GM10266 (cell line): ENCODE measurements around the gene MAGEA8.
A peak's percentile ranks its signal among the peaks of the same experiment; 100 is the strongest.
"Not testable (repeated sequence)": the region's sequence is repeated elsewhere in the genome, so short reads cannot be mapped to it uniquely, and the experiment has no call there.

ENCODE experiments used
- DNase-seq: peaks from one replicate; pipeline ENCODE4 v3.0.0; 2012; ENCODE audit errors: extremely low spot score
- TF ChIP-seq, protein P1 (sequence below): IDR thresholded peaks from 2 replicates; pipeline ENCODE4 v1.5.1; 2012; ENCODE audit warnings: mild to moderate bottlenecking, low read depth; ENCODE audit not compliant: control insufficient read depth, insufficient read depth; ENCODE audit errors: missing control alignments

The MAGEA8 gene

DNA sequence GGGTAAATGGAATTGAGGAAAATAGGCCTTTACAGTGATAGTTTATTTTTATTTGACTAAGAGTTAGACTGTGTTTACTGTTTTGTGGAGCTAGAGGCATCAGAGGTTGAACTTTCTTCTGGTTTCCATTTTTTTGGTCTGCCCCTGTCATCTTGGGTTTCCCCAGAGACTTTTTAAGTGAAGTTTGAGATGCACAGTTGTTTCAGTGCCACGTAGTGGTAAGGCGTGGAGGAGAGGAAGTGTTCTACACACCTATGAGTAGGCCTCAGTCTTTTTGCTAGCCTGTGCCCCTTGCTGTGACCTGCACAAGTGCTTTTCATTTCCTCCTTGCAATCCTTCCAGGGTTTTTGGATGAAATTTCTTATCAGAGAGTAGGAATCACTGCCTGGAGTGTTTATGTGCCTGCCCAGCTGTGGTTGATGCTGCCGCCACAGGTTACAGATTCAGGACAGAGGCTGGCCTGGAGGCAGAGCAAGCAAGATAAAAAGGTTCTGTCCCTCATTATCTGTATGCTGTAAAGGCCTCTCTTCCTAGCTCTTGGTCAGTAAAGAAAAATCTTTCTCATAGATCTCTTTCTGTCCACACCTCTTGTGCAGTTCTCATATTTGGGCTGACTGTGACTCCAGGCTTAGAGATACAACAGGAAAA, 35.9 kb downstream of the MAGEA8 start:
- TF ChIP-seq, protein P1, sequence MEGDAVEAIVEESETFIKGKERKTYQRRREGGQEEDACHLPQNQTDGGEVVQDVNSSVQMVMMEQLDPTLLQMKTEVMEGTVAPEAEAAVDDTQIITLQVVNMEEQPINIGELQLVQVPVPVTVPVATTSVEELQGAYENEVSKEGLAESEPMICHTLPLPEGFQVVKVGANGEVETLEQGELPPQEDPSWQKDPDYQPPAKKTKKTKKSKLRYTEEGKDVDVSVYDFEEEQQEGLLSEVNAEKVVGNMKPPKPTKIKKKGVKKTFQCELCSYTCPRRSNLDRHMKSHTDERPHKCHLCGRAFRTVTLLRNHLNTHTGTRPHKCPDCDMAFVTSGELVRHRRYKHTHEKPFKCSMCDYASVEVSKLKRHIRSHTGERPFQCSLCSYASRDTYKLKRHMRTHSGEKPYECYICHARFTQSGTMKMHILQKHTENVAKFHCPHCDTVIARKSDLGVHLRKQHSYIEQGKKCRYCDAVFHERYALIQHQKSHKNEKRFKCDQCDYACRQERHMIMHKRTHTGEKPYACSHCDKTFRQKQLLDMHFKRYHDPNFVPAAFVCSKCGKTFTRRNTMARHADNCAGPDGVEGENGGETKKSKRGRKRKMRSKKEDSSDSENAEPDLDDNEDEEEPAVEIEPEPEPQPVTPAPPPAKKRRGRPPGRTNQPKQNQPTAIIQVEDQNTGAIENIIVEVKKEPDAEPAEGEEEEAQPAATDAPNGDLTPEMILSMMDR, result peak; percentile 25
- DNase-seq, result peak; percentile 14

DNA sequence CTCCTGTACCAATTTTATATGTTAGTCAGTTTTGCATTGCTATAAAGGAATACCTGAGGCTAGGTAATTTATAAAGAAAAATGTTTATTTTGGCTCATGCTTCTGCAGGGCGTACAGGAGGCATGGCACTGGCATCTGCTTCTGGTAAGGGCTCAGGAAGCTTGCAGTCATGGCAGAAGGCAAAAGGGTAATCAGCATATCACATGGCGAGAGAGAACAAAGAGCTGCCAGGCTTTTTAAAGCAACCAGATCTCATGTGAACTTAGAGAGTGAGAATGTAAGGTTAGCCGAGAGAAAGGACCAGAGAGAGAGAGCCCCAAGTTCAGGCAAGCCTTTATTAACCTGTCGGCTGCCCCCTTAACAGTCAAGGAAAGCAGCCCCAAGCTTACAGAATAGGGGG, 42.9 kb downstream of the MAGEA8 start:
- DNase-seq, result not testable (repeated sequence)

DNA sequence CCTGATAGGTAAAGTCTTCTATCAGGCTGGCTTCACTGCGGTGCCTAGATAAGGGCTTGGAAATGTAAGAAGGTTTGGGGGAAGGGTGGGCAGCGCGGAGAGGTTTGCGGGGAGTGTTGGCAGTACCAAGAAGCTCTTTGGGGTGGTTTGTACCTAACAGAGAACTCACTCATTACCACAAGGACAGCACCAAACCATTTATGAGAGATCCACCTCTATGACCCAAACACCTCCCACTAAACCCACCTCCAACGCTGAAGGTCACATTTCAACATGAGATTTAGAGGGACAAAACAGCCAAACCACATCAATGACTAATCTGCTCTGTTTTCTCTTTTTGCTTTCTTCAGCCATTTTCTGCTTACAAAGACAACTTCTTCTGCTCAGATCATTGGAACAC, 43.5 kb downstream of the MAGEA8 start:
- not testable (repeated sequence) for DNase-seq

DNA sequence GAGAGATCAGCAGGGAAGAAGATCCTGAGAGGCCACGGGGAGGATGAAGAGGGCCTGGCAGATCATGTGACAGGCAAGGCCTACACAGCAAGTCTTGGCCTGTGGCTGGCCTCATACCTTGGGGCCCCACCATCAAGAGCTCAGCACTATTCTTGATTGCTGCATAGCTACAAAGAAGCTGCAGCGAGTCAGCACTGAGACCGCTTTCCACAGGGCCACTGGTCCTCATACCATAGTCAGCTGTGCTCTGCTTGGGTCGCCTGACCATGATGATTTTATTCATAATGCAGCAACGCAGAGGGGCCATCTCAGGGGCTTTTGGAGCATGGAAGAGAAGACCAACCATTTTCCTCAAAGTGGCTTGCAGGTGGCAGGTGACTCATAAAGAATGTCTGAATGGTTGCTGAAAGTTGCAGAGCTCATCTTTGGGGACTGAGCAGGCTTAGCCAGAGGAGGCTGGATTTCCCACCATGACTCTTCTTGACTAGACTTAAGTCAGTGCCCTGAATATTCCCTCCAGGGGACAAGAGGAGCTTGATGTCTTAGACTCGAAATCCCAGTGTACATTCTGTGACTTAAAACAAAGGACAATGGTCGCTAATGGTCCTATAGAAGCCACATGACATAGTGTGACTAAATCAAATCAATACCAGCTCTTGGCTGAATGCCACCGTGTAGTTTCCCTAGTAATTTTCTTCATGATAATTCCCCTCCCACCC, 46.4 kb downstream of the MAGEA8 start:
- not testable (repeated sequence) for DNase-seq

DNA sequence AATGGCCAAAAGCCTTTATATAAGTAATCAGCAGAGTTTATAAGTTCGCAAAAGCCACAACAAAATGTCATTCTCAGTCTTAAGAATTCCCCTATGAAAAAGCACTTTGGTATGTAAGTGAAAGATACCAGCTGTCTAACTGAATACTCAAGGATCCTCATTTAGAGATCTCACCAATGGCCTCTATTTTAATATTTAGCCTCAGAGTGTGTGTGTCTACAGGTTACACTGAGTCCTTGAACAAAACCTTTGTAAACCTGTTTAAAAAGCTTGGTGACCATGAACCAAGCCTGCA, 46.9 kb downstream of the MAGEA8 start:
- not testable (repeated sequence) for DNase-seq

DNA sequence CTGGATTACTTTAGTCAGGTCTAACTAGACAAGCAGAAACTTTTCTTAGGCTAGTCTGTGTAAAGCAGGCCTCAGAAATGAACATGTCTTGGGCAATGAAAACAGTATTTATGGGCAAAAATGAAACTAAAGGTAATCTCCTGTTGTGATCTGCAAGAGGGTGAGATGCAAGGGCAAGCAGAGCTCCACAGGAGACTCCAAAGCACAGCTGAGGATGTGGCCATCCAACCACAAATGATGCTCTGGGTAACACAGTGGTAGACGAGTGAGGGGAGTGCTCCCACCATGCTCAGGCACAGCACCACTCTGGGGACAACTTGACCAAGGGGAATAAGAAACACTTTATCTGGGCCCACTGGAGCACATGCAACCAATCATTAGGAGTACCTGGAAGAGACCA, 47.7 kb downstream of the MAGEA8 start:
- not testable (repeated sequence) for DNase-seq

DNA sequence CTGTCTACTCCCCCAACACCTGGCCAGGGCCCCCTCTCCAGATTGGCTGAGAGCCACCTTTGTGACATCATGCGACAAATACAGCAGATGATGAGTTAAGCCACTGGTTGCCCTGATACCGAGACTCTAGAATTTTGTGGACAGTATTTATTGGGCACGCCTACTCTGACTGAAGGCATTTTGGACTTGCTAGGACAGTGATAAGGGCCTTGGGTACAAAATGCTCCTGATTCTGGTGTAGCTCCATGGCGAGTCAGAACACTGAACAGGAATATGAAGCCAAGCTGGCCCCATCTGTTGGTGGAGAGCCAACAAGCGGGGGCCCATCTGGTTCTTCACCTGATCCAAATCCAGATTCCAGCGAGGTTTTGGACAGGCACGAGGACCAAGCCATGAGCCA, 48.4 kb downstream of the MAGEA8 start, which contains the start of gene HSFX4:
HSFX4 (plus strand) TSS at position 174 of the 400 bp plus-strand sequence; CDS start at position 246, 72 bp downstream.
- not testable (repeated sequence) for DNase-seq

DNA sequence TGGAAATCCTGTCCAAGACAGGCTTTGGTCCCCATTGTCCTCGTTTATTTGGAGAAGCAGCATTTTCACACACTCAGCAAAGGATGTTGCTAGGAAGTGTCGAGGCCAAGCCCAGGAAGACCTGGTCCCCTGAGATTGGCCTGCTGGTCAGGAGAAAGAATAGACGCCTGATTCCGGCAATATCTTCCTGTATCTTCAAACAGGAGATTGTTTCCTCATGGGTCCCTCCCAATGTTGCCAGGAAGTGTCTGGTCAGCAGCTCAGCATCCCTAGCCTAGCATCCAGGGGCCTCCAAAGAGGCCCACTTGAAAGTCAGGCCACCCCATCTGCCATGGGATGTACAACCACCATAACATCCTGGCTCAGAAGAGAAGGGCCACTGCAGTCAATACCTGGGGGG, 50.4 kb downstream of the MAGEA8 start:
- not testable (repeated sequence) for DNase-seq

DNA sequence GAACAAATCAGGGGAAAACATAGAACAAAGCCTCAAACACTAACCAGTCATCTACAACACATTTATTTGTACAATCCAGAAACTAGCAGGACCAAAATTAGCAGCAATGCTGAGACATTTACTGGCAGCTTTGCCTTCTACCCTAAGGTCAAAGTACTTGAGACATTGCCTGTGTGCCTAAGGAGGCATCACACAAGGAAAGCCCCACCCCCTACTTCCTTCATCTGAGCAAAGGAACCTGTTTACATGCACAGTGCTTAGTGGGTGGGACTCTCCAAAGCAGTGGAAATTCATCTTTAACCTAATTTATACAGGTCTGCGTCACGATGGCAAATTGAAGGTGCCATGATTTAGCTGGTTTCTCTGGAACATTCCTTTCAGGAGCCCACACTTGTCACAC, 51.2 kb downstream of the MAGEA8 start:
- not testable (repeated sequence) for DNase-seq

DNA sequence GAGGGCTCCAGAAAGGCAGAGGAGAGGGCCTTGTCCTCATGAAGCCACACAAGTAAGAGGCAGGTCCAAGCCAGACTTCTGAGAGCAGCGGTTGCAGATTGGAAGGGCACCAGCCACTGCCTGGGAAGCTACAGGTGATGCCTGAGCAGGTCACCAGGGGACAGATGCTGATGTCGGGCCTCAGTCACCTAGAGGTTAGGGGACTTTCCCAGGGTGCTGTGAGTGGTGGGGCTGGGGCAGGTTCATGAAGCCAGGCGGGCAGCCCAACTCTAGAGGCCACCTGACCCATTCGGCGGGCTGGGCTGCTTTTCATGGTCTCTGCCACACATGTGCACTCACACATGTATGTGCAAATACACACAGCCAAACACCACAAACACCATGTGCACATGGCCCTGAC, 52.0 kb downstream of the MAGEA8 start:
- DNase-seq, result not testable (repeated sequence)

DNA sequence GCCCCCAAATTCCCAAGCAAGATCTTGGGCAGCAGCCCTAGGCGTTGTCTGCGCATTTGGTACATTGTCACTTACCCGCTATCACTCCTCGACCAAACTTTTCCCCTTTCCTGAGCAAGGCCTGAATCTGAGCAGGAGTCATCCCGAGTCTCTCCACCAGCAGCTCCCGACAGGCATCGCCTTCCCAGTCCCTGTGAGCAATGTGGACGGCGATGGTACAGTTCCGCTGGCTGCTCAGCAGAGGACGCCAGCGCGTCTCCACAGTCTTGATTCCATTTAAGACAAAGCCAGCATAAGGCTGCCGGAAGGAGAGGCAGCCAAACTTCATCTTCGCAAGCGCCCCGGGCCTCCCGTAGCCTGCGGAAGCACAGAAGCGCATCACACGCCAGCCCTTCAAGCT, 52.6 kb downstream of the MAGEA8 start:
- DNase-seq, result not testable (repeated sequence)
